Measurements from ENCODE around the gene TIMM17B. TPM values are rescaled to one million over a fixed set of nuclear protein-coding genes. Genes with fewer than 3 reads are reported as not detected.

Gene TIMM17B
- polyA plus RNA-seq, 2 of the 4 experiments (the other 2 are of a cell fraction): 68.9 to 76.9 TPM

GRCh38 chrX:48852857-48853256, 44.7 kb downstream of the TIMM17B start (continued):
- TF ChIP-seq, protein P1, sequence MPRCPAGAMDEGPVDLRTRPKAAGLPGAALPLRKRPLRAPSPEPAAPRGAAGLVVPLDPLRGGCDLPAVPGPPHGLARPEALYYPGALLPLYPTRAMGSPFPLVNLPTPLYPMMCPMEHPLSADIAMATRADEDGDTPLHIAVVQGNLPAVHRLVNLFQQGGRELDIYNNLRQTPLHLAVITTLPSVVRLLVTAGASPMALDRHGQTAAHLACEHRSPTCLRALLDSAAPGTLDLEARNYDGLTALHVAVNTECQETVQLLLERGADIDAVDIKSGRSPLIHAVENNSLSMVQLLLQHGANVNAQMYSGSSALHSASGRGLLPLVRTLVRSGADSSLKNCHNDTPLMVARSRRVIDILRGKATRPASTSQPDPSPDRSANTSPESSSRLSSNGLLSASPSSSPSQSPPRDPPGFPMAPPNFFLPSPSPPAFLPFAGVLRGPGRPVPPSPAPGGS (IDR thresholded peaks at IDR 0.05): no peak
- TF ChIP-seq, protein P2, sequence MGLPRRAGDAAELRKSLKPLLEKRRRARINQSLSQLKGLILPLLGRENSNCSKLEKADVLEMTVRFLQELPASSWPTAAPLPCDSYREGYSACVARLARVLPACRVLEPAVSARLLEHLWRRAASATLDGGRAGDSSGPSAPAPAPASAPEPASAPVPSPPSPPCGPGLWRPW (IDR thresholded peaks at IDR 0.05): no peak
- no peak for TF ChIP-seq NR3C1 (IDR thresholded peaks at IDR 0.05)

DNA sequence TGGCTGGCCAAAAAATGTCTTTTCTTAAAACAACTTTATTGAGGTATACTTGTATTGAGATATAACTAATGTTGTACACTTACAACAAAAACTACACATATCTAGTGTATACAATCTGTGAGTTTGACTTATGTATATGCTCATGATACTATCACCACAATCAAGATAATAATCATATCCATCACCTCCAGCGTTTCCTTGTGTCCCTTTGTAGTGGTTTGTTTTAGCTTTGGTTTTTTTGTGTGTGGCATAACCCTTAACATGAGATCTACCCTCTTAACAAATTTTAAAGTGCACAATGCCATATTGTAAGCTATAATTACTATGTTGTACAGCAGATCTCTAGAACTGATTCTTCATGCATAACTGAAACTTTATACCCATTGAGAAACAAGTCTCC, 48.7 kb downstream of the TIMM17B start:
- 70% methylated on average over 1 of the region's 1 CpG for WGBS (ENCODE audit: missing lambda C conversion rate)

More for the DNA sequence above, 48.7 kb downstream of the TIMM17B start:
- ChIA-PET POLR2A (no interaction called here), CTCF (interaction anchor here (0.7 to 1.7 kb wide), 2 partner anchors 15 to 98 kb away, joined by 3 to 4 read pairs; no protein-coding TSS in a partner anchor)
- FAIRE-seq (no peak), DNase-seq (ENCODE audit: low read depth in 1 of 2, low spot score in 1 of 2) (no peak), ATAC-seq (no peak)
- Histone ChIP-seq H3K9me3 (no peaks in the 10 kb centered on the region), H3K4me2 (no peak overlapping the region), H3K27ac (no peak overlapping the region), H3K4me1 (no peaks in the 10 kb centered on the region), H3K4me3 (no peak overlapping the region)
- TF ChIP-seq GATA3 (IDR thresholded peaks at IDR 0.05; ENCODE audit: borderline replicate concordance) (no peak), NR3C1 (IDR thresholded peaks at IDR 0.05) (no peak), NPAS2 (CRISPR knock-in tag; IDR thresholded peaks at IDR 0.05; ENCODE audit: borderline replicate concordance) (no peak), ZSCAN20 (CRISPR knock-in tag; IDR thresholded peaks at IDR 0.05) (no peak), REST (IDR thresholded peaks at IDR 0.05) (no peak), EHMT2 (IDR thresholded peaks at IDR 0.05; ENCODE audit: low read depth) (no peak), POLR2AphosphoS2 (conservative IDR thresholded peaks at IDR 0.05; ENCODE audit: low read length) (no peak), CBX2 (IDR thresholded peaks at IDR 0.05; ENCODE audit: borderline replicate concordance, low read depth) (no peak), CHD2 (IDR thresholded peaks at IDR 0.05; ENCODE audit: low read length, partially characterized antibody) (no peak), HDAC2 (IDR thresholded peaks at IDR 0.05) (no peak), RFX5 (IDR thresholded peaks at IDR 0.05) (no peak)
- TF ChIP-seq, protein P3, sequence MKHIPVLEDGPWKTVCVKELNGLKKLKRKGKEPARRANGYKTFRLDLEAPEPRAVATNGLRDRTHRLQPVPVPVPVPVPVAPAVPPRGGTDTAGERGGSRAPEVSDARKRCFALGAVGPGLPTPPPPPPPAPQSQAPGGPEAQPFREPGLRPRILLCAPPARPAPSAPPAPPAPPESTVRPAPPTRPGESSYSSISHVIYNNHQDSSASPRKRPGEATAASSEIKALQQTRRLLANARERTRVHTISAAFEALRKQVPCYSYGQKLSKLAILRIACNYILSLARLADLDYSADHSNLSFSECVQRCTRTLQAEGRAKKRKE (CRISPR knock-in tag; IDR thresholded peaks at IDR 0.05; ENCODE audit: low read depth): no peak

Other genes with a start within 250 kb of the TIMM17B start
- 0.05 and 0.09 TPM in 2 replicates for gene WAS, start 214.0 kb downstream of the TIMM17B start, polyA plus RNA-seq (2011; rRNA removed)
- 0.21 to 0.44 TPM (median 0.29 TPM) in 3 replicates for gene WAS, start 214.0 kb downstream of the TIMM17B start, polyA plus RNA-seq (2017; fragmentation: RNase III; extraction: RNeasy Plus Mini Kit Qiagen cat#74134 plus additional on column Dnase treatment)
- 12.8 and 13.4 TPM in 2 replicates for gene SUV39H1, start 201.0 kb downstream of the TIMM17B start, polyA plus RNA-seq (2011; rRNA removed)
- gene SUV39H1, start 201.0 kb downstream of the TIMM17B start, polyA plus RNA-seq (2017; fragmentation: RNase III; extraction: RNeasy Plus Mini Kit Qiagen cat#74134 plus additional on column Dnase treatment): 19.9 to 20.3 TPM (median 20.0 TPM) in 3 replicates
- gene GLOD5, start 136.0 kb downstream of the TIMM17B start, polyA plus RNA-seq (2011; rRNA removed): not detected in 2 replicates
- not detected in 3 replicates for gene GLOD5, start 136.0 kb downstream of the TIMM17B start, polyA plus RNA-seq (2017; fragmentation: RNase III; extraction: RNeasy Plus Mini Kit Qiagen cat#74134 plus additional on column Dnase treatment)
- gene GATA1, start 111.2 kb downstream of the TIMM17B start, polyA plus RNA-seq (2011; rRNA removed): not detected in 2 replicates
- gene GATA1, start 111.2 kb downstream of the TIMM17B start, polyA plus RNA-seq (2017; fragmentation: RNase III; extraction: RNeasy Plus Mini Kit Qiagen cat#74134 plus additional on column Dnase treatment): not detected in 3 replicates
- 50.6 and 53.2 TPM in 2 replicates for gene HDAC6, start 95.7 kb downstream of the TIMM17B start, polyA plus RNA-seq (2011; rRNA removed)
- 38.9 to 52.4 TPM (median 52.1 TPM) in 3 replicates for gene HDAC6, start 95.7 kb downstream of the TIMM17B start, polyA plus RNA-seq (2017; fragmentation: RNase III; extraction: RNeasy Plus Mini Kit Qiagen cat#74134 plus additional on column Dnase treatment)
- gene ERAS, start 71.3 kb downstream of the TIMM17B start, polyA plus RNA-seq (2011; rRNA removed): 0.07 TPM in 1 of 2 replicates, not detected in the other
- 0.06 to 0.07 TPM in 2 of 3 replicates, not detected in the other for gene ERAS, start 71.3 kb downstream of the TIMM17B start, polyA plus RNA-seq (2017; fragmentation: RNase III; extraction: RNeasy Plus Mini Kit Qiagen cat#74134 plus additional on column Dnase treatment)
- 1.7 and 3.0 TPM in 2 replicates for gene PCSK1N, start 62.2 kb downstream of the TIMM17B start, polyA plus RNA-seq (2011; rRNA removed)
- gene PCSK1N, start 62.2 kb downstream of the TIMM17B start, polyA plus RNA-seq (2017; fragmentation: RNase III; extraction: RNeasy Plus Mini Kit Qiagen cat#74134 plus additional on column Dnase treatment): 15.9 to 22.9 TPM (median 21.2 TPM) in 3 replicates
- gene PQBP1, start 162 bp upstream of the TIMM17B start, polyA plus RNA-seq (2011; rRNA removed): 119 and 125 TPM in 2 replicates
- 140 to 158 TPM (median 147 TPM) in 3 replicates for gene PQBP1, start 162 bp upstream of the TIMM17B start, polyA plus RNA-seq (2017; fragmentation: RNase III; extraction: RNeasy Plus Mini Kit Qiagen cat#74134 plus additional on column Dnase treatment)
- 39.4 and 64.2 TPM in 2 replicates for gene SLC35A2, start 13.9 kb upstream of the TIMM17B start, polyA plus RNA-seq (2011; rRNA removed)
- gene SLC35A2, start 13.9 kb upstream of the TIMM17B start, polyA plus RNA-seq (2017; fragmentation: RNase III; extraction: RNeasy Plus Mini Kit Qiagen cat#74134 plus additional on column Dnase treatment): 42.3 to 50.2 TPM (median 49.0 TPM) in 3 replicates
- 8.2 and 8.5 TPM in 2 replicates for gene PIM2, start 21.3 kb upstream of the TIMM17B start, polyA plus RNA-seq (2011; rRNA removed)
- 7.9 to 8.8 TPM (median 7.9 TPM) in 3 replicates for gene PIM2, start 21.3 kb upstream of the TIMM17B start, polyA plus RNA-seq (2017; fragmentation: RNase III; extraction: RNeasy Plus Mini Kit Qiagen cat#74134 plus additional on column Dnase treatment)
- 57.7 and 65.6 TPM in 2 replicates for gene OTUD5, start 59.8 kb upstream of the TIMM17B start, polyA plus RNA-seq (2011; rRNA removed)
- 42.5 to 48.2 TPM (median 45.9 TPM) in 3 replicates for gene OTUD5, start 59.8 kb upstream of the TIMM17B start, polyA plus RNA-seq (2017; fragmentation: RNase III; extraction: RNeasy Plus Mini Kit Qiagen cat#74134 plus additional on column Dnase treatment)
- 0.59 and 1.1 TPM in 2 replicates for gene KCND1, start 74.1 kb upstream of the TIMM17B start, polyA plus RNA-seq (2011; rRNA removed)
- 0.69 to 0.79 TPM (median 0.77 TPM) in 3 replicates for gene KCND1, start 74.1 kb upstream of the TIMM17B start, polyA plus RNA-seq (2017; fragmentation: RNase III; extraction: RNeasy Plus Mini Kit Qiagen cat#74134 plus additional on column Dnase treatment)
- gene GRIPAP1, start 104.5 kb upstream of the TIMM17B start, polyA plus RNA-seq (2011; rRNA removed): 33.7 and 35.1 TPM in 2 replicates
- 27.7 to 36.2 TPM (median 34.3 TPM) in 3 replicates for gene GRIPAP1, start 104.5 kb upstream of the TIMM17B start, polyA plus RNA-seq (2017; fragmentation: RNase III; extraction: RNeasy Plus Mini Kit Qiagen cat#74134 plus additional on column Dnase treatment)
- gene TFE3, start 145.6 kb upstream of the TIMM17B start, polyA plus RNA-seq (2011; rRNA removed): 16.1 and 27.3 TPM in 2 replicates
- 53.8 to 57.3 TPM (median 56.3 TPM) in 3 replicates for gene TFE3, start 145.6 kb upstream of the TIMM17B start, polyA plus RNA-seq (2017; fragmentation: RNase III; extraction: RNeasy Plus Mini Kit Qiagen cat#74134 plus additional on column Dnase treatment)
- 1.6 and 2.0 TPM in 2 replicates for gene CCDC120, start 161.2 kb upstream of the TIMM17B start, polyA plus RNA-seq (2011; rRNA removed)
- gene CCDC120, start 161.2 kb upstream of the TIMM17B start, polyA plus RNA-seq (2017; fragmentation: RNase III; extraction: RNeasy Plus Mini Kit Qiagen cat#74134 plus additional on column Dnase treatment): 3.2 to 4.1 TPM (median 4.0 TPM) in 3 replicates
- 13.6 and 17.0 TPM in 2 replicates for gene PRAF2, start 176.2 kb upstream of the TIMM17B start, polyA plus RNA-seq (2011; rRNA removed)
- 29.9 to 37.7 TPM (median 35.4 TPM) in 3 replicates for gene PRAF2, start 176.2 kb upstream of the TIMM17B start, polyA plus RNA-seq (2017; fragmentation: RNase III; extraction: RNeasy Plus Mini Kit Qiagen cat#74134 plus additional on column Dnase treatment)
- gene WDR45, start 182.1 kb upstream of the TIMM17B start, polyA plus RNA-seq (2011; rRNA removed): 55.5 and 80.1 TPM in 2 replicates
- gene WDR45, start 182.1 kb upstream of the TIMM17B start, polyA plus RNA-seq (2017; fragmentation: RNase III; extraction: RNeasy Plus Mini Kit Qiagen cat#74134 plus additional on column Dnase treatment): 33.8 to 41.5 TPM (median 37.7 TPM) in 3 replicates
- gene GPKOW, start 226.0 kb upstream of the TIMM17B start, polyA plus RNA-seq (2011; rRNA removed): 34.4 and 40.7 TPM in 2 replicates
- gene GPKOW, start 226.0 kb upstream of the TIMM17B start, polyA plus RNA-seq (2017; fragmentation: RNase III; extraction: RNeasy Plus Mini Kit Qiagen cat#74134 plus additional on column Dnase treatment): 22.0 to 24.9 TPM (median 24.1 TPM) in 3 replicates

Measured in A549 (cell line).